Measurements from ENCODE around the gene GABRG3. TPM values are rescaled to one million over a fixed set of nuclear protein-coding genes. Genes with fewer than 3 reads are reported as not detected.

Gene GABRG3
- total and polyA plus RNA-seq, 2 experiments from 2014 or later, result 0.15 to 0.43 TPM

GRCh38 chr15:27429577-27429976, 458.6 kb downstream of the GABRG3 start:
- WGBS (ENCODE audit: low lambda C conversion rate, missing lambda C conversion rate), result 97% methylated on average over 4 of the region's 4 CpGs
- DNase-seq (ENCODE audit: low spot score), result no peak
- TF ChIP-seq EZH2phosphoT487 (IDR thresholded peaks at IDR 0.05; ENCODE audit: low read depth, severe bottlenecking, unreplicated experiment) (no peak), CTCF (IDR thresholded peaks at IDR 0.05; ENCODE audit: poor library complexity) (no peak), EZH2 (IDR thresholded peaks at IDR 0.05; ENCODE audit: borderline replicate concordance) (no peak)

GRCh38 chr15:27433604-27434003, 462.6 kb downstream of the GABRG3 start:
- Histone ChIP-seq H3K36me3 (replicated peaks; ENCODE audit: insufficient read depth, low read depth) (no peaks in the 10 kb centered on the region), H3K9me3 (ENCODE audit: low read depth) (no peaks in the 10 kb centered on the region), H2AFZ (no peak overlapping the region), H4K20me1 (ENCODE audit: insufficient read depth, poor library complexity, severe bottlenecking) (no peaks in the 10 kb centered on the region), H3K27ac (no peak overlapping the region), H3K79me2 (no peaks in the 10 kb centered on the region), H3K4me2 (no peak overlapping the region), H3K27me3 (no peaks in the 10 kb centered on the region), H3K9me2 (replicated peaks; ENCODE audit: insufficient read depth) (no peaks in the 10 kb centered on the region), H3K4me3 (no peak overlapping the region), H3K4me1 (ENCODE audit: insufficient read depth) (no peaks in the 10 kb centered on the region)
- no peak for DNase-seq (ENCODE audit: low spot score)
- 84% methylated on average over 4 of the region's 4 CpGs for WGBS (ENCODE audit: low lambda C conversion rate, missing lambda C conversion rate)
- no peak for TF ChIP-seq EZH2 (IDR thresholded peaks at IDR 0.05; ENCODE audit: borderline replicate concordance)
- TF ChIP-seq CTCF (IDR thresholded peaks at IDR 0.05; ENCODE audit: poor library complexity), result no peak
- TF ChIP-seq EZH2phosphoT487 (IDR thresholded peaks at IDR 0.05; ENCODE audit: low read depth, severe bottlenecking, unreplicated experiment), result no peak

More at GRCh38 chr15:27429577-27429976, 458.6 kb downstream of the GABRG3 start:
- no peaks in the 10 kb centered on the region for H3K4me1 ChIP-seq (ENCODE audit: insufficient read depth)
- no peaks in the 10 kb centered on the region for H3K9me3 ChIP-seq (ENCODE audit: low read depth)
- H3K9me2 ChIP-seq (replicated peaks; ENCODE audit: insufficient read depth), result no peaks in the 10 kb centered on the region
- no peak overlapping the region for H3K4me3 ChIP-seq
- H2AFZ ChIP-seq, result no peak overlapping the region
- H3K27me3 ChIP-seq, result no peaks in the 10 kb centered on the region
- H3K79me2 ChIP-seq, result no peaks in the 10 kb centered on the region
- H3K4me2 ChIP-seq, result no peak overlapping the region
- H3K36me3 ChIP-seq (replicated peaks; ENCODE audit: insufficient read depth, low read depth), result no peaks in the 10 kb centered on the region
- H4K20me1 ChIP-seq (ENCODE audit: insufficient read depth, poor library complexity, severe bottlenecking), result no peaks in the 10 kb centered on the region
- no peak overlapping the region for H3K27ac ChIP-seq

- H3K79me2 ChIP-seq, result no peaks in the 10 kb centered on the region
- no peaks in the 10 kb centered on the region for H3K27me3 ChIP-seq
- no peaks in the 10 kb centered on the region for H3K4me1 ChIP-seq (ENCODE audit: insufficient read depth)
- H2AFZ ChIP-seq, result no peak overlapping the region
- DNase-seq (ENCODE audit: low spot score), result no peak
- H3K4me3 ChIP-seq, result no peak overlapping the region
- H3K36me3 ChIP-seq (replicated peaks; ENCODE audit: insufficient read depth, low read depth), result no peaks in the 10 kb centered on the region
- H3K27ac ChIP-seq, result no peak overlapping the region
- H3K4me2 ChIP-seq, result no peak overlapping the region
- TF ChIP-seq CTCF (IDR thresholded peaks at IDR 0.05; ENCODE audit: poor library complexity) (no peak), EZH2phosphoT487 (IDR thresholded peaks at IDR 0.05; ENCODE audit: low read depth, severe bottlenecking, unreplicated experiment) (no peak)
- 80% methylated on average over 15 of the region's 15 CpGs for WGBS (ENCODE audit: low lambda C conversion rate, missing lambda C conversion rate)
- no peaks in the 10 kb centered on the region for H3K9me2 ChIP-seq (replicated peaks; ENCODE audit: insufficient read depth)
- H4K20me1 ChIP-seq (ENCODE audit: insufficient read depth, poor library complexity, severe bottlenecking), result no peaks in the 10 kb centered on the region
- H3K9me3 ChIP-seq (ENCODE audit: low read depth), result no peaks in the 10 kb centered on the region
These were observed 467.7 kb downstream of the GABRG3 start for GRCh38 chr15:27438403-27439375.
